K562 (cell line): Measurements from ENCODE around the gene ICE2. TPM values are rescaled to one million over a fixed set of nuclear protein-coding genes. Genes with fewer than 3 reads are reported as not detected.

Source experiments
- ATAC-seq: fragments of 200-7000 bp; cut with Tn5 transposase; 3 replicates; pipeline ENCODE4 v1.9.1; 2020; ENCODE audit warnings: moderate library complexity
- BruUV-seq: library from RNA; stranded (reverse); fragments of 400-500 nt; replicated peaks from 2 replicates; lab custom pipeline; 2021; lab: Mats Ljungman, UMichigan
- CTCF ChIA-PET: fragments of 300-600 bp; formaldehyde crosslinking; extraction: SDS; loops from one replicate; lab custom pipeline; 2021; ENCODE audit warnings: low intra/inter-chr PET ratio; lab: Yijun Ruan, JAX
- POLR2A ChIA-PET: fragments of 300-600, 350-650 bp; sonication (Branson Sonifier 250); formaldehyde crosslinking; extraction: SDS; loops from one replicate; lab custom pipeline; 2021; ENCODE audit warnings: antibody characterized with exemption, inconsistent platforms; lab: Yijun Ruan, JAX
- DNase-seq, 4 experiments: peaks; one replicate each; pipeline versions ENCODE4 v3.0.0 to v3.0.0-alpha.2; 2011 to 2018; ENCODE audit warnings: low spot score in 3 of 4, mixed read lengths in 3 of 4; ENCODE audit errors: extremely low read depth in 1 of 4
- FAIRE-seq: peaks from 2 replicates; lab custom pipeline; 2011; peaks lifted over from hg19 to GRCh38; lab: Jason Lieb, UNC
- H2AFZ ChIP-seq: 2 replicates; pipeline ENCODE4 v1.6.0; 2011; ENCODE audit warnings: low read depth, low read length, control low read depth, inconsistent platforms
- H3K27ac ChIP-seq: fragments of 200-600 bp; 3 replicates; pipeline ENCODE4 v1.8.0; 2011; ENCODE audit warnings: low read depth, mild to moderate bottlenecking, control low read depth, inconsistent platforms, low read length, moderate library complexity, mixed read lengths; ENCODE audit errors: extremely low read depth
- H3K27me3 ChIP-seq, 2 experiments: fragments of 300-600 bp in 1 of 2; 2 replicates in 1 of 2; 3 replicates in 1 of 2; pipeline versions ENCODE4 v1.6.0 to v1.8.0; 2011; ENCODE audit warnings: inconsistent platforms in 2 of 2, low read length in 2 of 2, mild to moderate bottlenecking in 1 of 2, mixed read lengths in 1 of 2, moderate library complexity in 1 of 2; ENCODE audit not compliant: control insufficient read depth in 2 of 2, insufficient read depth in 2 of 2
- H3K36me3 ChIP-seq: fragments of 300-600 bp; 3 replicates; pipeline ENCODE4 v1.8.0; 2011; ENCODE audit warnings: mild to moderate bottlenecking, low read length, inconsistent platforms; ENCODE audit not compliant: control insufficient read depth, insufficient read depth
- H3K4me1 ChIP-seq, 2 experiments: fragments of 200-600 bp in 1 of 2; replicated peaks in 1 of 2; 2 replicates in 1 of 2; 3 replicates in 1 of 2; pipeline versions ENCODE4 v1.5.1 to v1.8.0; 2011; ENCODE audit warnings: inconsistent platforms in 2 of 2, low read length in 2 of 2, mild to moderate bottlenecking in 1 of 2, mixed read lengths in 1 of 2, moderate library complexity in 1 of 2; ENCODE audit not compliant: control insufficient read depth in 2 of 2, insufficient read depth in 2 of 2
- H3K4me2 ChIP-seq: 2 replicates; pipeline ENCODE4 v1.6.1; 2011; ENCODE audit warnings: low read length, control low read depth, inconsistent platforms, mixed read lengths; ENCODE audit not compliant: insufficient read depth
- H3K4me3 ChIP-seq: fragments of 200-600 bp; sonication (generic), shearing (Covaris generic); 2 replicates; pipeline ENCODE4 v1.5.1; 2016; ENCODE audit warnings: control low read depth, inconsistent platforms
- H3K79me2 ChIP-seq: fragments of 200-600 bp; 3 replicates; pipeline ENCODE4 v1.8.0; 2011; ENCODE audit warnings: low read length, inconsistent platforms; ENCODE audit not compliant: control insufficient read depth, insufficient read depth
- H3K9ac ChIP-seq, 2 experiments: 2 replicates each; pipeline versions ENCODE4 v1.6.0 to v1.6.1; 2011; ENCODE audit warnings: low read depth in 2 of 2, low read length in 2 of 2, control low read depth in 1 of 2, inconsistent platforms in 1 of 2, mild to moderate bottlenecking in 1 of 2, mixed read lengths in 1 of 2; ENCODE audit not compliant: insufficient read depth in 1 of 2
- H3K9me1 ChIP-seq: one replicate; pipeline ENCODE4 v1.6.0; 2011; ENCODE audit warnings: inconsistent platforms, mild to moderate bottlenecking, low read length, moderate library complexity; ENCODE audit not compliant: control insufficient read depth, insufficient read depth
- H3K9me3 ChIP-seq: replicated peaks from 2 replicates; pipeline ENCODE4 v1.5.1; 2011; ENCODE audit warnings: low read depth, low read length, inconsistent platforms; ENCODE audit not compliant: control insufficient read depth, insufficient read depth
- H4K20me1 ChIP-seq: replicated peaks from 2 replicates; pipeline ENCODE4 v1.6.1; 2011; ENCODE audit warnings: low read length, inconsistent platforms, mixed read lengths; ENCODE audit not compliant: control insufficient read depth, insufficient read depth
- ATF3 ChIP-seq, 2 experiments: fragments of 450-650 bp in 1 of 2; sonication (generic) in 1 of 2; formaldehyde crosslinking in 1 of 2; IDR thresholded peaks in 1 of 2; conservative IDR thresholded peaks in 1 of 2; 2 replicates each; pipeline versions ENCODE4 v1.6.1 to v1.8.1; 2016 to 2023; ENCODE audit warnings: mild to moderate bottlenecking in 2 of 2, moderate library complexity in 2 of 2, inconsistent platforms in 1 of 2, missing genetic modification reagents in 1 of 2
- CEBPB ChIP-seq: fragments of 450-650 bp; IDR thresholded peaks from 2 replicates; pipeline ENCODE4 v1.6.1; 2016; ENCODE audit warnings: missing genetic modification characterization, missing compliant biosample characterization
- CEBPG ChIP-seq, 3 experiments: fragments of 200-800 bp in 1 of 3; sonication (Bioruptor generic) in 1 of 3; sonication (generic) in 1 of 3; formaldehyde crosslinking in 1 of 3; IDR thresholded peaks in 2 of 3; conservative IDR thresholded peaks in 1 of 3; 2 replicates each; pipeline versions ENCODE4 v1.6.1 to v1.8.0; 2016 to 2022; ENCODE audit warnings: missing compliant biosample characterization in 2 of 3, missing genetic modification characterization in 2 of 3, mild to moderate bottlenecking in 1 of 3, missing genetic modification reagents in 1 of 3
- CTCF ChIP-seq, 3 experiments: IDR thresholded peaks in 2 of 3; conservative IDR thresholded peaks in 1 of 3; 2 replicates each; pipeline ENCODE4 v1.5.1; 2011 to 2012; ENCODE audit warnings: low read length in 3 of 3, mild to moderate bottlenecking in 3 of 3, control low read depth in 2 of 3, improper control_type of control experiment in 1 of 3, inconsistent platforms in 1 of 3, low read depth in 1 of 3, mixed read lengths in 1 of 3, moderate library complexity in 1 of 3; ENCODE audit not compliant: insufficient read depth in 2 of 3
- KAT7 ChIP-seq: sonication (generic); formaldehyde crosslinking; IDR thresholded peaks from 2 replicates; pipeline ENCODE4 v1.8.0; 2022; ENCODE audit warnings: missing genetic modification reagents, mild to moderate bottlenecking, borderline replicate concordance
- MAFG ChIP-seq: fragments of 450-650 bp; conservative IDR thresholded peaks from 2 replicates; pipeline ENCODE4 v1.6.1; 2016; ENCODE audit warnings: missing genetic modification characterization, missing compliant biosample characterization
- RAD21 ChIP-seq, 2 experiments: fragments of 250-450 bp in 1 of 2; fragments of 450-650 bp in 1 of 2; sonication (Bioruptor Pico) in 1 of 2; formaldehyde crosslinking in 1 of 2; IDR thresholded peaks in 1 of 2; conservative IDR thresholded peaks in 1 of 2; 2 replicates each; pipeline versions ENCODE4 v1.4.0 to v1.8.0; 2020 to 2022; ENCODE audit warnings: mild to moderate bottlenecking in 2 of 2, moderate library complexity in 1 of 2
- WGBS: fragments of 100-300 bp; shearing (Covaris generic); methylation state at CpG from one replicate; pipeline ENCODE4 v1.1.6; 2016; ENCODE audit warnings: low coverage, mixed read lengths; ENCODE audit not compliant: insufficient coverage; ENCODE audit errors: missing lambda C conversion rate; 5-methylcytosine and 5-hydroxymethylcytosine counted together
- in situ Hi-C: fragments of 300-500 bp; cut with MboI; formaldehyde crosslinking; loops from 4 replicates; pipeline ENCODE4 v1.15.0; 2018; ENCODE audit warnings: inconsistent platforms, mixed read lengths
- intact Hi-C: fragments of 100-400 bp; cut with micrococcal nuclease; formaldehyde crosslinking; loops from 2 replicates; pipeline ENCODE4 v1.14.2; 2022
- polyA plus RNA-seq, 8 experiments: library from polyadenylated mRNA; depleted of rRNA in 4 of 8; stranded (reverse) in 5 of 8; unstranded in 3 of 8; fragments of >200 nt; fragmentation: Nextera tagmentation in 2 of 8; fragmentation: Illumina TruSeq in 1 of 8; extraction: Ambion mirVana in 2 of 8; extraction: Trizol in 1 of 8; gene quantifications; 2 replicates each; pipeline versions ENCODE4 v1.2.1 to v1.2.3, GENCODE V29; 2011 to 2014; ENCODE audit warnings: inconsistent platforms in 1 of 8, missing spikeins in 1 of 8
- total RNA-seq, 7 experiments: library from RNA; depleted of rRNA in 6 of 7; stranded (reverse); fragments of >200 nt in 6 of 7; fragmentation: Illumina TruSeq in 2 of 7; extraction: Trizol in 2 of 7; gene quantifications; 2 replicates each; pipeline versions ENCODE4 v1.2.1 to v1.2.3, GENCODE V29; 2011 to 2021; ENCODE audit warnings: low replicate concordance in 1 of 7

Gene ICE2
- total and polyA plus RNA-seq, 9 of the 15 experiments (the other 6 are each of a cell fraction or from before 2014, with no cell fraction given) = 21.8 to 87.9 (median 58.1) TPM

GRCh38 chr15:60444289-60444912 lies 34.5 kb downstream of the ICE2 start:
- H2AFZ ChIP-seq = no peak overlapping the region
- no peaks in the 10 kb centered on the region for H3K79me2 ChIP-seq
- H3K9ac ChIP-seq = no peak overlapping the region
- H3K4me2 ChIP-seq = no peak overlapping the region
- 0 out of 2 replicates have a peak, but pooled peaks have one; percentile 22 for TF ChIP-seq CEBPG (CRISPR knock-in tag; IDR thresholded peaks at IDR 0.05)
- TF ChIP-seq CEBPG (tag; conservative IDR thresholded peaks at IDR 0.05 in 1 of 2, IDR thresholded peaks at IDR 0.05 in 1 of 2) = peak; percentile 66 to 80
- TF ChIP-seq KAT7 (CRISPR knock-in tag) = no peak
- peak in 1 of 3 experiments; percentile 62; a peak in 3 of 6 replicates for TF ChIP-seq CTCF (IDR thresholded peaks at IDR 0.05 in 2 of 3, conservative IDR thresholded peaks at IDR 0.05 in 1 of 3; ENCODE audit: insufficient read depth in 2 of 3, low read depth in 1 of 3, low read length in 3 of 3)
- peak; percentile 36; the same call in 1 of the 2 replicates for TF ChIP-seq ATF3 (IDR thresholded peaks at IDR 0.05)
- no peak for TF ChIP-seq ATF3 (CRISPR knock-in tag; conservative IDR thresholded peaks at IDR 0.05)
- TF ChIP-seq MAFG (tag) = no peak
- peak; percentile 44 to 46 for TF ChIP-seq RAD21 (CRISPR knock-in tag; conservative IDR thresholded peaks at IDR 0.05 in 1 of 2, IDR thresholded peaks at IDR 0.05 in 1 of 2)
- TF ChIP-seq CEBPB (tag) = peak; percentile 78
- no peak for FAIRE-seq
- BruUV-seq = no TSS peak
- no peaks in the 10 kb centered on the region for H4K20me1 ChIP-seq
- 93% methylated on average over 6 of the region's 6 CpGs for WGBS
- H3K27ac ChIP-seq = no peak overlapping the region
- no peaks in the 10 kb centered on the region for H3K9me3 ChIP-seq
- no peak overlapping the region for H3K4me3 ChIP-seq
- ChIA-PET CTCF (interaction anchor here (0.7 to 2.6 kb wide), 5 partner anchors 85 to 115 kb away, joined by 3 to 16 read pairs (median 4); no protein-coding TSS in a partner anchor), POLR2A (interaction anchor here (0.7 kb wide), 1 partner anchor 35 kb away, joined by 3 read pairs; no protein-coding TSS in a partner anchor)
- ATAC-seq = no peak
- DNase-seq = no peak
- intact Hi-C loops (loop anchor here (1.0 kb wide), 1 partner anchor 85 kb away; no protein-coding TSS in a partner anchor), in situ Hi-C loops (no loop called here)
- H3K27me3 ChIP-seq = no peaks in the 10 kb centered on the region
- H3K36me3 ChIP-seq = peaks cover 50% of the 10 kb centered on the region
- H3K9me1 ChIP-seq = no peaks in the 10 kb centered on the region
- no peaks in the 10 kb centered on the region for H3K4me1 ChIP-seq
